Neutrophil (primary cell): ENCODE data around the gene SCLY.

Source experiments
- H3K27ac ChIP-seq: fragments of 200-600 bp; sonication (generic); 2 replicates; pipeline ENCODE4 v1.5.1; 2016; ENCODE audit warnings: mild to moderate bottlenecking, moderate library complexity
- H3K27me3 ChIP-seq: fragments of 200-600 bp; sonication (generic); 2 replicates; pipeline ENCODE4 v1.6.0; 2016; ENCODE audit warnings: mild to moderate bottlenecking
- H3K36me3 ChIP-seq: fragments of 200-600 bp; sonication (generic); 2 replicates; pipeline ENCODE4 v1.5.1; 2017
- H3K4me1 ChIP-seq, 2 experiments: fragments of 200-600 bp in 1 of 2; sonication (generic) in 1 of 2; 1 replicate in 1 of 2; 2 replicates in 1 of 2; pipeline versions ENCODE4 v1.5.1 to v1.6.1; 2013 to 2016; ENCODE audit warnings: low read depth in 1 of 2, low read length in 1 of 2, mild to moderate bottlenecking in 1 of 2, moderate library complexity in 1 of 2; ENCODE audit not compliant: control insufficient read depth in 1 of 2, insufficient read depth in 1 of 2
- H3K4me3 ChIP-seq, 2 experiments: fragments of 200-600 bp in 1 of 2; sonication (generic) in 1 of 2; 1 replicate in 1 of 2; 2 replicates in 1 of 2; pipeline ENCODE4 v1.5.1; 2013 to 2016; ENCODE audit warnings: low read depth in 1 of 2, low read length in 1 of 2, mild to moderate bottlenecking in 1 of 2, moderate library complexity in 1 of 2
- H3K9me3 ChIP-seq: fragments of 200-600 bp; sonication (generic); 2 replicates; pipeline ENCODE4 v1.5.1; 2016
- CTCF ChIP-seq: fragments of 200-600 bp; sonication (generic); IDR thresholded peaks from 2 replicates; pipeline ENCODE4 v1.5.1; 2016; ENCODE audit warnings: antibody characterized with exemption

The SCLY gene

GRCh38 chr2:238083919-238084318 lies 23.1 kb downstream of the SCLY start:
- Histone ChIP-seq H3K27me3 (no peaks in the 10 kb centered on the region), H3K4me1 (peaks cover 8 to 15% of the 10 kb centered on the region in 2 experiments), H3K36me3 (peaks cover 25% of the 10 kb centered on the region), H3K9me3 (no peaks in the 10 kb centered on the region), H3K27ac (no peak overlapping the region), H3K4me3 (no peak overlapping the region)
- TF ChIP-seq CTCF, result no peak

DNA sequence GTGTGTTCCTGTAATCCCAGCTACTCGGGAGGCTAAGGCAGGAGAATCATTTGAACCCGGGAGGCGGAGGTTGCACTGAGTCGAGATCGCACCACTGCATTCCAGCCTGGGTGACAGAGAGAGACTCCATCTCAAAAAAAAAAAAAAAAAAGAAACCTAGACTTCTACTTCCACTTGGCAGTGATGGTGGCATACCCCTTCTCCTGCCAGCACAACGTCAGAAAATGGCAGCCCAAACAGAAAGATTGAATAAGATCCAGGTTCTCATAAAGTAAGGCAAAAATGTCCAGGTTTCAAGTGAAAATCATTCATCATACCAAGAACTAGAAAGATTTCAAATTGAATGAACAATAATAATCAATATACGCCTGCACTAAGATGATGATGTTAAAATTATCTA lies 24.0 kb downstream of the SCLY start:
- no peaks in the 10 kb centered on the region for H3K27me3 ChIP-seq
- peaks cover 25% of the 10 kb centered on the region for H3K36me3 ChIP-seq
- no peak overlapping the region for H3K27ac ChIP-seq
- H3K9me3 ChIP-seq, result no peaks in the 10 kb centered on the region
- peaks cover 8 to 15% of the 10 kb centered on the region in 2 experiments for H3K4me1 ChIP-seq
- TF ChIP-seq CTCF, result no peak
- no peak overlapping the region for H3K4me3 ChIP-seq

GRCh38 chr2:238085899-238086298 lies 25.1 kb downstream of the SCLY start:
- Histone ChIP-seq H3K4me3 (no peak overlapping the region), H3K27ac (no peak overlapping the region), H3K27me3 (no peaks in the 10 kb centered on the region), H3K36me3 (peaks cover 25% of the 10 kb centered on the region), H3K9me3 (no peaks in the 10 kb centered on the region), H3K4me1 (peaks cover 8 to 15% of the 10 kb centered on the region in 2 experiments)
- no peak for TF ChIP-seq CTCF

DNA sequence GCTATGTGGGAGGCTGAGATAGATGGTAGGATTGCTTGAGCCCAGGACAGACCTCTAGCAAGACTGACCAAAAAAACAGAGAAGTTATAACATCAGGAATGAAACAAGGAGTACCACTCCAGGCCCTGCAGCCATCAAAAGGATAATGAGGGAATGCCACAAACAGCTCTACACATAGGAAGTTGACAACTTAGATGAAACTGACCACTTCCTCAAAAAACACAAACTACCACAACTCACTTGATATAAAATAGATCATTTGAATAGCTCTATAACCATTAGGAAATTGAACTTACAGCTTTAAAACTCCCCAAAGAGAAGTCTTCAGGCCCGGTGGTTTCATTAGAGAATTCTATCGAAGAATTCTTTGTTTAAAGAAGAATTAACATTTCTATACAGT lies 26.4 kb downstream of the SCLY start:
- Histone ChIP-seq H3K27me3 (no peaks in the 10 kb centered on the region), H3K27ac (peak overlapping the region; percentile 74), H3K4me3 (no peak overlapping the region), H3K4me1 (peaks cover 8 to 15% of the 10 kb centered on the region in 2 experiments), H3K9me3 (no peaks in the 10 kb centered on the region), H3K36me3 (peaks cover 20% of the 10 kb centered on the region)
- TF ChIP-seq CTCF, result no peak

DNA sequence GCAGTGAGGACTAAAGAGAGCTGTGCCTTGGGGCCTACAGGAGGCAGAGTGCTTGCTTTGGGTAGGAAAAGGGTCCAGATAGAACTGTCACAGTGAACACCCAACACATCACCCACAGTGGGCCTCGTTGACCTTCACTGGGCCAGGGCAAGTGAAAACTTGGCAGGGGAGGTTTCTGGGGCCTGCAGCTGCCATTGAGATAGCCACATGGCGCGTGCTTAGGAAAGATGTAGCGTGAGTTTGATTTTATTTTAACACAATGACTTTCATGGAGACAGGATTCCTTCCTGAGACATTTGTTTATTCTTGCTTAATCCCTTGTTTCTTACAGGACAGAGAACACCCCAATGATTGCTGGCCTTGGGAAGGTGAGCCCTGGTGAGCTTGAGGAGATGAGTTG lies 30.1 kb downstream of the SCLY start:
- H3K36me3 ChIP-seq, result peaks cover 4% of the 10 kb centered on the region
- H3K9me3 ChIP-seq, result no peaks in the 10 kb centered on the region
- H3K27ac ChIP-seq, result no peak overlapping the region
- peaks cover 8 to 15% of the 10 kb centered on the region in 2 experiments for H3K4me1 ChIP-seq
- H3K4me3 ChIP-seq, result no peak overlapping the region
- H3K27me3 ChIP-seq, result no peaks in the 10 kb centered on the region
- no peak for TF ChIP-seq CTCF

GRCh38 chr2:238091436-238092060 lies 30.7 kb downstream of the SCLY start:
- Histone ChIP-seq H3K4me3 (no peak overlapping the region), H3K4me1 (peaks cover 8 to 15% of the 10 kb centered on the region in 2 experiments), H3K36me3 (peaks cover 4% of the 10 kb centered on the region), H3K9me3 (no peaks in the 10 kb centered on the region), H3K27ac (no peak overlapping the region), H3K27me3 (no peaks in the 10 kb centered on the region)
- TF ChIP-seq CTCF, result no peak
